Measurements from ENCODE around the gene SLC1A3.

DNA sequence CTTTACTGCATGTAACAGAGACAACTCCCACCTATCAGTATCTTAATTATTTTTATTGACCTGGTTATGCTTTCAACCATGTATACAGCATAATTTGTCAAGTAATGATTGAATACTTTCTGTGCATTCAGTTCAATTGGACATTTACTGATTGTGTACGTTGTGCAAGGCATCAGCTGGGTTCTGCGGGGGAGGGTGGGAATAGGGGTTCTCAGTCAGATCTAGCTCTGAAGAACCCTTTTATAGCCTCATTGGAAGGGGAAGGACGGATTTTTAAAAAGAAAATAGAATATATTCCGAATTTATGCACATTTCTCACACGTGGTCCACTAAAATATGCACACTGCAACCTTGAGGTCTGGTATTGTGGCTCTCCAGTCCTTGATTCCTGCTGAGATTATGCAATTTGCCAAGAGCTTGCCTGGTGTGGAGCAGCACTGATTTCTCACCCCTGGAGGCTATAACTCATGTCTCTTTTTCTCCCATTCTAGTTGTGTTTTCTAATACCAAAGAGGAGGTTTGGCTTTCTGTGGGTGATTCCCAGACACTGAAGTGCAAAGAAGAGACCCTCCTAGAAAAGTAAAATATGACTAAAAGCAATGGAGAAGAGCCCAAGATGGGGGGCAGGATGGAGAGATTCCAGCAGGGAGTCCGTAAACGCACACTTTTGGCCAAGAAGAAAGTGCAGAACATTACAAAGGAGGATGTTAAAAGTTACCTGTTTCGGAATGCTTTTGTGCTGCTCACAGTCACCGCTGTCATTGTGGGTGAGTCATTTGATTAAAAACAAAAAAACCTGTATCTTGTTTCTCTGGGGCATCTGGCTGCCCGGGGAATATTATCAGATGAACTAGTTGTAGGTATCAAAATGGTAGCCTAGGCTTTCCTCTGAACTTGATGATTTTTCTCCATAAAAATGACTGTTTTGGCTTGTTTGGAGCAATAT lies 1.7 kb downstream of the SLC1A3 start:
- TF ChIP-seq, protein P1, sequence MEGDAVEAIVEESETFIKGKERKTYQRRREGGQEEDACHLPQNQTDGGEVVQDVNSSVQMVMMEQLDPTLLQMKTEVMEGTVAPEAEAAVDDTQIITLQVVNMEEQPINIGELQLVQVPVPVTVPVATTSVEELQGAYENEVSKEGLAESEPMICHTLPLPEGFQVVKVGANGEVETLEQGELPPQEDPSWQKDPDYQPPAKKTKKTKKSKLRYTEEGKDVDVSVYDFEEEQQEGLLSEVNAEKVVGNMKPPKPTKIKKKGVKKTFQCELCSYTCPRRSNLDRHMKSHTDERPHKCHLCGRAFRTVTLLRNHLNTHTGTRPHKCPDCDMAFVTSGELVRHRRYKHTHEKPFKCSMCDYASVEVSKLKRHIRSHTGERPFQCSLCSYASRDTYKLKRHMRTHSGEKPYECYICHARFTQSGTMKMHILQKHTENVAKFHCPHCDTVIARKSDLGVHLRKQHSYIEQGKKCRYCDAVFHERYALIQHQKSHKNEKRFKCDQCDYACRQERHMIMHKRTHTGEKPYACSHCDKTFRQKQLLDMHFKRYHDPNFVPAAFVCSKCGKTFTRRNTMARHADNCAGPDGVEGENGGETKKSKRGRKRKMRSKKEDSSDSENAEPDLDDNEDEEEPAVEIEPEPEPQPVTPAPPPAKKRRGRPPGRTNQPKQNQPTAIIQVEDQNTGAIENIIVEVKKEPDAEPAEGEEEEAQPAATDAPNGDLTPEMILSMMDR (IDR thresholded peaks at IDR 0.05), result no peak
- no peak for TF ChIP-seq POLR2A (IDR thresholded peaks at IDR 0.05)
